ENCODE measurements around the gene NME8. TPM values are rescaled to one million over a fixed set of nuclear protein-coding genes. Genes with fewer than 3 reads are reported as not detected.

Gene NME8
- total RNA-seq, 3 donors from 2014 or later (not counting 1 experiment from before 2014, with no cell fraction given): 23.5 to 37.0 (median 27.1) TPM

GRCh38 chr7:37894671-37895070 lies 46.3 kb downstream of the NME8 start:
- no peaks in the 10 kb centered on the region for H3K27me3 ChIP-seq (ENCODE audit: control insufficient read depth, insufficient read depth, low read length)
- H3K4me1 ChIP-seq (ENCODE audit: control insufficient read depth, insufficient read depth, low read length): no peaks in the 10 kb centered on the region
- Mint-ChIP-seq H3K4me1 (no peaks in the 10 kb centered on the region), H3K9me3 (peaks cover 0 to 2% of the 10 kb centered on the region in 2 donors), H3K27me3 (ENCODE audit: low read depth in 2 of 2) (no peaks in the 10 kb centered on the region), H3K27ac (no peak overlapping the region), H3K36me3 (no peaks in the 10 kb centered on the region), H3K4me3 (no peak overlapping the region)
- DNase-seq (no peak), ATAC-seq (no peak)
- intact Hi-C loops (cut with micrococcal nuclease): no loop called here
- no peaks in the 10 kb centered on the region for H3K9me3 ChIP-seq (ENCODE audit: control insufficient read depth, insufficient read depth, low read length)
- H3K4me3 ChIP-seq (ENCODE audit: low read length): no peak overlapping the region
- 63% methylated on average over 3 of the region's 3 CpGs for WGBS (ENCODE audit: insufficient coverage)
- no peaks in the 10 kb centered on the region for H3K36me3 ChIP-seq (ENCODE audit: control insufficient read depth, insufficient read depth, low read length)
- no peak for TF ChIP-seq CTCF (IDR thresholded peaks at IDR 0.05)
- H3K27ac ChIP-seq (ENCODE audit: low read length): no peak overlapping the region

GRCh38 chr7:37899712-37900247 lies 51.4 kb downstream of the NME8 start:
- ATAC-seq (no peak), DNase-seq (no peak)
- H3K4me3 ChIP-seq (ENCODE audit: low read length): no peak overlapping the region
- no peaks in the 10 kb centered on the region for H3K27me3 ChIP-seq (ENCODE audit: control insufficient read depth, insufficient read depth, low read length)
- Mint-ChIP-seq H3K4me3 (no peak overlapping the region), H3K36me3 (no peaks in the 10 kb centered on the region), H3K27me3 (ENCODE audit: low read depth in 2 of 2) (no peaks in the 10 kb centered on the region), H3K9me3 (peaks cover 0 to 2% of the 10 kb centered on the region in 2 donors), H3K27ac (no peak overlapping the region), H3K4me1 (no peaks in the 10 kb centered on the region)
- H3K27ac ChIP-seq (ENCODE audit: low read length): no peak overlapping the region
- intact Hi-C loops (cut with micrococcal nuclease): loop anchor here (5.0 to 10.0 kb wide), 2 partner anchors 473 to 765 kb away; no protein-coding TSS in a partner anchor
- WGBS (ENCODE audit: insufficient coverage): 86% methylated on average over 3 of the region's 3 CpGs
- no peak for TF ChIP-seq CTCF (IDR thresholded peaks at IDR 0.05)
- no peaks in the 10 kb centered on the region for H3K9me3 ChIP-seq (ENCODE audit: control insufficient read depth, insufficient read depth, low read length)
- H3K4me1 ChIP-seq (ENCODE audit: control insufficient read depth, insufficient read depth, low read length): no peaks in the 10 kb centered on the region
- H3K36me3 ChIP-seq (ENCODE audit: control insufficient read depth, insufficient read depth, low read length): no peaks in the 10 kb centered on the region

- intact Hi-C loops (cut with micrococcal nuclease): loop anchor here (5.0 to 10.0 kb wide), 2 partner anchors 471 to 763 kb away; no protein-coding TSS in a partner anchor
- no peaks in the 10 kb centered on the region for H3K36me3 ChIP-seq (ENCODE audit: control insufficient read depth, insufficient read depth, low read length)
- H3K9me3 Mint-ChIP-seq: peaks cover 0 to 2% of the 10 kb centered on the region in 2 donors
- no peak overlapping the region for H3K27ac Mint-ChIP-seq
- H3K27me3 Mint-ChIP-seq (ENCODE audit: low read depth in 2 of 2): peaks cover 0 to 2% of the 10 kb centered on the region in 2 donors
- H3K36me3 Mint-ChIP-seq: no peaks in the 10 kb centered on the region
- no peaks in the 10 kb centered on the region for H3K9me3 ChIP-seq (ENCODE audit: control insufficient read depth, insufficient read depth, low read length)
- H3K4me1 Mint-ChIP-seq: no peaks in the 10 kb centered on the region
- whole genome bisulfite sequencing (ENCODE audit: insufficient coverage): 38% methylated on average over 4 of the region's 6 CpGs
- TF ChIP-seq CTCF (IDR thresholded peaks at IDR 0.05): peak; percentile 55
- H3K27ac ChIP-seq (ENCODE audit: low read length): no peak overlapping the region
- H3K4me1 ChIP-seq (ENCODE audit: control insufficient read depth, insufficient read depth, low read length): no peaks in the 10 kb centered on the region
- DNase-seq (peak in 1 of 2 donors; percentile 34), ATAC-seq (peak in 2 of 3 donors; percentile 35 to 54)
- no peak overlapping the region for H3K4me3 ChIP-seq (ENCODE audit: low read length)
- H3K4me3 Mint-ChIP-seq: no peak overlapping the region
- no peaks in the 10 kb centered on the region for H3K27me3 ChIP-seq (ENCODE audit: control insufficient read depth, insufficient read depth, low read length)
These were observed 52.9 kb downstream of the NME8 start for GRCh38 chr7:37901236-37901827.

Measured in natural killer cell (primary cell).